HepG2 (cell line): ENCODE measurements around the gene TMEM131.

ENCODE experiments used
- E2F1 ChIP-seq: sonication (generic); formaldehyde crosslinking; IDR thresholded peaks from 2 replicates; pipeline ENCODE4 v1.5.0; 2020; ENCODE audit warnings: missing genetic modification reagents
- EZH2 ChIP-seq: conservative IDR thresholded peaks from 2 replicates; pipeline ENCODE4 v1.6.1; 2012; ENCODE audit warnings: mild to moderate bottlenecking, low read depth, low read length, moderate library complexity
- HDAC2 ChIP-seq: sonication (generic); formaldehyde crosslinking; IDR thresholded peaks from 2 replicates; pipeline ENCODE4 v1.4.0; 2020; ENCODE audit warnings: missing genetic modification reagents
- HMGXB4 ChIP-seq, 2 experiments: sonication (generic) in 1 of 2; formaldehyde crosslinking in 1 of 2; IDR thresholded peaks; 2 replicates each; pipeline versions ENCODE4 v1.4.0 to v1.6.1; 2018 to 2020; ENCODE audit warnings: missing genetic modification reagents in 2 of 2, borderline replicate concordance in 1 of 2, low read depth in 1 of 2, mild to moderate bottlenecking in 1 of 2, missing biosample characterization in 1 of 2
- MTF1 ChIP-seq: sonication (generic); formaldehyde crosslinking; IDR thresholded peaks from 2 replicates; pipeline ENCODE4 v1.5.0; 2020; ENCODE audit warnings: missing genetic modification reagents
- NR2C2 ChIP-seq: sonication (generic); formaldehyde crosslinking; IDR thresholded peaks from 2 replicates; pipeline ENCODE4 v1.4.0; 2020; ENCODE audit warnings: missing genetic modification reagents, mild to moderate bottlenecking, moderate library complexity, borderline replicate concordance
- SRSF9 ChIP-seq: fragments of 200-400 bp; formaldehyde crosslinking; IDR thresholded peaks from 2 replicates; pipeline ENCODE4 v1.6.1; 2018; ENCODE audit warnings: borderline replicate concordance, mild to moderate bottlenecking, low read depth, low read length; ENCODE audit not compliant: insufficient read depth, poor library complexity, severe bottlenecking
- ZBTB1 ChIP-seq: sonication (generic); formaldehyde crosslinking; IDR thresholded peaks from 2 replicates; pipeline ENCODE4 v1.4.0; 2020; ENCODE audit warnings: missing genetic modification reagents, borderline replicate concordance
- ZNF747 ChIP-seq: sonication (generic); formaldehyde crosslinking; IDR thresholded peaks from 2 replicates; pipeline ENCODE4 v1.8.1; 2023; ENCODE audit warnings: missing genetic modification reagents, mild to moderate bottlenecking, borderline replicate concordance

GRCh38 chr2:97760480-97761049, 235.2 kb downstream of the TMEM131 start:
- no peak for TF ChIP-seq MTF1 (CRISPR knock-in tag)
- no peak for TF ChIP-seq ZBTB1
- no peak for TF ChIP-seq NR2C2 (CRISPR knock-in tag)
- no peak for TF ChIP-seq HMGXB4 (CRISPR knock-in tag; IDR thresholded peaks at IDR 0.05; ENCODE audit: borderline replicate concordance in 1 of 2, low read depth in 1 of 2)
- no peak for TF ChIP-seq E2F1 (CRISPR knock-in tag)
- no peak for TF ChIP-seq EZH2
- no peak for TF ChIP-seq SRSF9
- TF ChIP-seq HDAC2 = no peak
- TF ChIP-seq ZNF747 = no peak
